Transverse colon (tissue), 4 donors: ENCODE data around the gene SCTR.

Experiments used
- CTCF ChIP-seq, 5 experiments: fragments of 200-600 bp in 3 of 5; fragments of 450-650 bp in 2 of 5; sonication (generic) in 3 of 5; IDR thresholded peaks; 1 replicate in 2 of 5; 2 replicates in 3 of 5; pipeline ENCODE4 v1.5.1; 2016 to 2017; ENCODE audit warnings: antibody characterized with exemption in 5 of 5, inconsistent platforms in 3 of 5, mild to moderate bottlenecking in 2 of 5, moderate library complexity in 1 of 5
- POLR2AphosphoS5 ChIP-seq, 3 donors: sonication (generic); formaldehyde crosslinking; IDR thresholded peaks; one replicate each; pipeline ENCODE4 v1.6.1; 2016; ENCODE audit warnings: antibody characterized with exemption in 3 of 3

DNA sequence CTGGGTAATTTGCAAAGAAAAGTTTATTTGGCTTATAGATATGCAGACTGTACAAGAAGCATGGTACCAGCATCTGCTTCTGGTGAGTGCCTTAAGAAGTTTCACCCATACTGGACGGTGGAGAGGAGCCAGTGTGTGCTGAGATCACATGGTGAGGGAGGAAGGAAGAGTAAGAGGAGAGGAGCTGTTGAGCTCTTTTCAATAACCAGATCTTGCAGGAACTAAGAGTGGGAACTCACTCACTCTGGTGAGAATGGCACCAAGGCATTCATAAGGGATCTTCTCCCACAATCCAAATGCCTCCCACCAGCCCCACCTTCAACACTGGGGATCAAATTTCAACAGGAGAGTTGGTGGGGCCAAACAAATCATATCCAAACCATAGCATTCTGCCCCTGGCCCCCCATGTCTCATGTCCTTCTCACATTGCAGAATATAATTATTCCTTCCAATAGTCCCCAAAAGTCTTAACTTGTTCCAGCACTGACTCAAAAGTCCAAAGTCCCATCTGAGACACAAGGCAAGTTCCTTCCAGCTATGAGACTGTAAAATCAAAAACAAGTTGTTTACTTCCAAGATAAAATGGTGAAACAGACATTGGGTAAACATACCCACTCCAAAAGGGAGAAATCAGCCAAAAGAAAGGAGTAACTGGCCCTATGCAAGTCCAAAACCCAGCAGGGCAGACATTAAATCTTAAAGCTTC, 104.3 kb downstream of the SCTR start:
- TF ChIP-seq CTCF (IDR thresholded peaks at IDR 0.05) (no peak), POLR2AphosphoS5 (IDR thresholded peaks at IDR 0.05) (no peak)
